Measurements from ENCODE around the gene DGKZ.

GRCh38 chr11:46413760-46414465 lies 66.7 kb downstream of the DGKZ start:
- TF ChIP-seq POLR2AphosphoS5 (IDR thresholded peaks at IDR 0.05), result no peak
- TF ChIP-seq, protein P1, sequence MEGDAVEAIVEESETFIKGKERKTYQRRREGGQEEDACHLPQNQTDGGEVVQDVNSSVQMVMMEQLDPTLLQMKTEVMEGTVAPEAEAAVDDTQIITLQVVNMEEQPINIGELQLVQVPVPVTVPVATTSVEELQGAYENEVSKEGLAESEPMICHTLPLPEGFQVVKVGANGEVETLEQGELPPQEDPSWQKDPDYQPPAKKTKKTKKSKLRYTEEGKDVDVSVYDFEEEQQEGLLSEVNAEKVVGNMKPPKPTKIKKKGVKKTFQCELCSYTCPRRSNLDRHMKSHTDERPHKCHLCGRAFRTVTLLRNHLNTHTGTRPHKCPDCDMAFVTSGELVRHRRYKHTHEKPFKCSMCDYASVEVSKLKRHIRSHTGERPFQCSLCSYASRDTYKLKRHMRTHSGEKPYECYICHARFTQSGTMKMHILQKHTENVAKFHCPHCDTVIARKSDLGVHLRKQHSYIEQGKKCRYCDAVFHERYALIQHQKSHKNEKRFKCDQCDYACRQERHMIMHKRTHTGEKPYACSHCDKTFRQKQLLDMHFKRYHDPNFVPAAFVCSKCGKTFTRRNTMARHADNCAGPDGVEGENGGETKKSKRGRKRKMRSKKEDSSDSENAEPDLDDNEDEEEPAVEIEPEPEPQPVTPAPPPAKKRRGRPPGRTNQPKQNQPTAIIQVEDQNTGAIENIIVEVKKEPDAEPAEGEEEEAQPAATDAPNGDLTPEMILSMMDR (IDR thresholded peaks at IDR 0.05), result no peak
